HEK293 (cell line): ENCODE measurements around the gene CXCL14.

Experiments
- GLIS1 ChIP-seq: fragments of 450-650 bp; formaldehyde crosslinking; IDR thresholded peaks from 2 replicates; pipeline ENCODE4 v1.5.1; 2016; ENCODE audit warnings: missing biosample characterization, missing genetic modification characterization
- PRDM2 ChIP-seq: fragments of 450-650 bp; formaldehyde crosslinking; IDR thresholded peaks from 2 replicates; pipeline ENCODE4 v1.5.1; 2016; ENCODE audit warnings: missing biosample characterization, missing genetic modification characterization, borderline replicate concordance
- SETDB1 ChIP-seq: IDR thresholded peaks from one replicate; pipeline ENCODE4 v1.6.1; 2017; ENCODE audit warnings: mild to moderate bottlenecking, low read length, moderate library complexity, mixed read lengths; ENCODE audit not compliant: insufficient read length
- TCF7L2 ChIP-seq: IDR thresholded peaks from 2 replicates; pipeline ENCODE4 v1.6.1; 2011; ENCODE audit warnings: low read depth, mild to moderate bottlenecking, inconsistent platforms, low read length, moderate library complexity, borderline replicate concordance
- YY1 ChIP-seq: fragments of 450-650 bp; formaldehyde crosslinking; IDR thresholded peaks from 2 replicates; pipeline ENCODE4 v1.5.1; 2018; ENCODE audit warnings: missing biosample characterization, missing genetic modification characterization
- YY2 ChIP-seq: fragments of 450-650 bp; formaldehyde crosslinking; IDR thresholded peaks from 2 replicates; pipeline ENCODE4 v1.5.1; 2016; ENCODE audit warnings: missing biosample characterization, missing genetic modification characterization
- ZFP3 ChIP-seq: fragments of 450-650 bp; formaldehyde crosslinking; IDR thresholded peaks from 2 replicates; pipeline ENCODE4 v1.5.1; 2016; ENCODE audit warnings: low read depth, missing biosample characterization, missing genetic modification characterization
- ZIC2 ChIP-seq: fragments of 450-650 bp; formaldehyde crosslinking; IDR thresholded peaks from 2 replicates; pipeline ENCODE4 v1.5.1; 2016; ENCODE audit warnings: missing biosample characterization, missing genetic modification characterization
- ZNF18 ChIP-seq: fragments of 450-650 bp; formaldehyde crosslinking; IDR thresholded peaks from 2 replicates; pipeline ENCODE4 v1.5.1; 2016; ENCODE audit warnings: missing biosample characterization, missing genetic modification characterization
- ZNF211 ChIP-seq: fragments of 450-650 bp; formaldehyde crosslinking; IDR thresholded peaks from 2 replicates; pipeline ENCODE4 v1.5.1; 2016; ENCODE audit warnings: low read depth, missing biosample characterization, missing genetic modification characterization
- ZNF335 ChIP-seq: fragments of 450-650 bp; formaldehyde crosslinking; conservative IDR thresholded peaks from 2 replicates; pipeline ENCODE4 v1.5.1; 2016; ENCODE audit warnings: missing biosample characterization, missing genetic modification characterization
- ZNF394 ChIP-seq: fragments of 450-650 bp; formaldehyde crosslinking; IDR thresholded peaks from 2 replicates; pipeline ENCODE4 v1.5.1; 2016; ENCODE audit warnings: missing biosample characterization, missing genetic modification characterization, mild to moderate bottlenecking, moderate library complexity, borderline replicate concordance
- ZNF518A ChIP-seq: fragments of 450-650 bp; formaldehyde crosslinking; conservative IDR thresholded peaks from 2 replicates; pipeline ENCODE4 v1.5.1; 2016; ENCODE audit warnings: low read depth, missing biosample characterization, missing genetic modification characterization
- ZNF610 ChIP-seq: fragments of 450-650 bp; formaldehyde crosslinking; IDR thresholded peaks from 2 replicates; pipeline ENCODE4 v1.5.1; 2016; ENCODE audit warnings: missing biosample characterization, missing genetic modification characterization, borderline replicate concordance
- ZSCAN30 ChIP-seq: fragments of 450-650 bp; IDR thresholded peaks from 2 replicates; pipeline ENCODE4 v1.5.1; 2018; ENCODE audit warnings: missing biosample characterization, mild to moderate bottlenecking, missing genetic modification characterization, moderate library complexity
- TF ChIP-seq, protein P1 (sequence below): fragments of 450-650 bp; formaldehyde crosslinking; IDR thresholded peaks from 2 replicates; pipeline ENCODE4 v1.5.1; 2017; ENCODE audit warnings: missing biosample characterization, missing genetic modification characterization
- TF ChIP-seq, protein P2 (sequence below): fragments of 450-650 bp; formaldehyde crosslinking; IDR thresholded peaks from 2 replicates; pipeline ENCODE4 v1.5.1; 2017; ENCODE audit warnings: missing biosample characterization, missing genetic modification characterization
- TF ChIP-seq, protein P3 (sequence below): fragments of 450-650 bp; formaldehyde crosslinking; IDR thresholded peaks from 2 replicates; pipeline ENCODE4 v1.5.1; 2017; ENCODE audit warnings: missing biosample characterization, mild to moderate bottlenecking, missing genetic modification characterization, moderate library complexity

CXCL14 gene

DNA sequence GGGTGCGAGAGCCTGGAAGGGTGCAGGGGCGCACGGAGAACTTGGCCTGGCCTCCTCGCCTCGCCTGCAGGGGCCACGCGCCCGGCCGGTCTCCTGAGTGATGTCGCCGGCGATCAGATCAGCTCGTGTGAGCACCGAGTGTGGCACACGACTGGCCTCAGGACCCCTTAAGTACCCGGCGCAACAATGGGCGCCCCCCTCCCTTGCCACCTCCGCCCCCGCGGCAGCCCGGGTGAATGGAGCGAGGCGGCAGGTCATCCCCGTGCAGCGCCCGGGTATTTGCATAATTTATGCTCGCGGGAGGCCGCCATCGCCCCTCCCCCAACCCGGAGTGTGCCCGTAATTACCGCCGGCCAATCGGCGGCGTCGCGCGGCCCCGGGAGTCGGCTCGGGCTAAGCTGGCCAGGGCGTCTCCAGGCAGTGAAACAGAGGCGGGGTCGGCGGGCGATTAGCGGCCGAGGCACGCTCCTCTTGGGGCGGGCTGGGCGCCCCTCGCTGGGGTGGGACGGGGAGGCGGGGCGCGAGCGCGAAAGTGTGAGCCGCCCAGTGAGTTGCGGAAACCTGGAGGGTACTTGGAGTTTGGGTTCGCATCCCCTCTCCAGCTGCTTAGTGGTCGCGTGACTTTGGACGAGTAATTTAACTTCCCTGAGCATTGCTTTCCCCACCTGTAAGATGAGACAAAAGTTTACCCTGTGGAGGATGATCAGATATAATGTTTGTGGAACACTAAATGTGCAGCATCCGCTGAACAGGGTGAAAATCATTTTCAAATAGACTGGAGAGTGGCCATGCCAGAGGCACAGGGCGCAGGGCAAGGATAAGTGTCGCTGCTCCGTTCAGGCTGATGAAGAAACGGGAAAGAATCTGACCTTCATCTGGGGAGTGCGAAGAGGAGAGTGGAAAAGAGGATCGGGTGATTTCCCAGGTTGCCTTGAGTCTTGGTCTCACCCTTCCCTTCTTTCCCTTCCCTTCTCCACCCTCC lies 42.7 kb downstream of the CXCL14 start, which contains the start of gene NEUROG1 (continued):
- TF ChIP-seq ZNF18: no peak
- TF ChIP-seq, protein P1, sequence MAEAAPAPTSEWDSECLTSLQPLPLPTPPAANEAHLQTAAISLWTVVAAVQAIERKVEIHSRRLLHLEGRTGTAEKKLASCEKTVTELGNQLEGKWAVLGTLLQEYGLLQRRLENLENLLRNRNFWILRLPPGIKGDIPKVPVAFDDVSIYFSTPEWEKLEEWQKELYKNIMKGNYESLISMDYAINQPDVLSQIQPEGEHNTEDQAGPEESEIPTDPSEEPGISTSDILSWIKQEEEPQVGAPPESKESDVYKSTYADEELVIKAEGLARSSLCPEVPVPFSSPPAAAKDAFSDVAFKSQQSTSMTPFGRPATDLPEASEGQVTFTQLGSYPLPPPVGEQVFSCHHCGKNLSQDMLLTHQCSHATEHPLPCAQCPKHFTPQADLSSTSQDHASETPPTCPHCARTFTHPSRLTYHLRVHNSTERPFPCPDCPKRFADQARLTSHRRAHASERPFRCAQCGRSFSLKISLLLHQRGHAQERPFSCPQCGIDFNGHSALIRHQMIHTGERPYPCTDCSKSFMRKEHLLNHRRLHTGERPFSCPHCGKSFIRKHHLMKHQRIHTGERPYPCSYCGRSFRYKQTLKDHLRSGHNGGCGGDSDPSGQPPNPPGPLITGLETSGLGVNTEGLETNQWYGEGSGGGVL (tag by site-specific recombination): peak; percentile 71
- peak; percentile 70 for TF ChIP-seq ZIC2 (tag by site-specific recombination)
- TF ChIP-seq SETDB1: no peak
- TF ChIP-seq, protein P2, sequence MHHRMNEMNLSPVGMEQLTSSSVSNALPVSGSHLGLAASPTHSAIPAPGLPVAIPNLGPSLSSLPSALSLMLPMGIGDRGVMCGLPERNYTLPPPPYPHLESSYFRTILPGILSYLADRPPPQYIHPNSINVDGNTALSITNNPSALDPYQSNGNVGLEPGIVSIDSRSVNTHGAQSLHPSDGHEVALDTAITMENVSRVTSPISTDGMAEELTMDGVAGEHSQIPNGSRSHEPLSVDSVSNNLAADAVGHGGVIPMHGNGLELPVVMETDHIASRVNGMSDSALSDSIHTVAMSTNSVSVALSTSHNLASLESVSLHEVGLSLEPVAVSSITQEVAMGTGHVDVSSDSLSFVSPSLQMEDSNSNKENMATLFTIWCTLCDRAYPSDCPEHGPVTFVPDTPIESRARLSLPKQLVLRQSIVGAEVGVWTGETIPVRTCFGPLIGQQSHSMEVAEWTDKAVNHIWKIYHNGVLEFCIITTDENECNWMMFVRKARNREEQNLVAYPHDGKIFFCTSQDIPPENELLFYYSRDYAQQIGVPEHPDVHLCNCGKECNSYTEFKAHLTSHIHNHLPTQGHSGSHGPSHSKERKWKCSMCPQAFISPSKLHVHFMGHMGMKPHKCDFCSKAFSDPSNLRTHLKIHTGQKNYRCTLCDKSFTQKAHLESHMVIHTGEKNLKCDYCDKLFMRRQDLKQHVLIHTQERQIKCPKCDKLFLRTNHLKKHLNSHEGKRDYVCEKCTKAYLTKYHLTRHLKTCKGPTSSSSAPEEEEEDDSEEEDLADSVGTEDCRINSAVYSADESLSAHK (tag by site-specific recombination): 0 out of 2 replicates have a peak, but pooled peaks have one; percentile 37
- TF ChIP-seq ZNF394: no peak
- TF ChIP-seq ZNF335: peak; percentile 85
- no peak for TF ChIP-seq ZNF518A (tag by site-specific recombination)
- 0 out of 2 replicates have a peak, but pooled peaks have one; percentile 24 for TF ChIP-seq YY2 (tag by site-specific recombination)
- TF ChIP-seq ZSCAN30: no peak
- TF ChIP-seq, protein P3, sequence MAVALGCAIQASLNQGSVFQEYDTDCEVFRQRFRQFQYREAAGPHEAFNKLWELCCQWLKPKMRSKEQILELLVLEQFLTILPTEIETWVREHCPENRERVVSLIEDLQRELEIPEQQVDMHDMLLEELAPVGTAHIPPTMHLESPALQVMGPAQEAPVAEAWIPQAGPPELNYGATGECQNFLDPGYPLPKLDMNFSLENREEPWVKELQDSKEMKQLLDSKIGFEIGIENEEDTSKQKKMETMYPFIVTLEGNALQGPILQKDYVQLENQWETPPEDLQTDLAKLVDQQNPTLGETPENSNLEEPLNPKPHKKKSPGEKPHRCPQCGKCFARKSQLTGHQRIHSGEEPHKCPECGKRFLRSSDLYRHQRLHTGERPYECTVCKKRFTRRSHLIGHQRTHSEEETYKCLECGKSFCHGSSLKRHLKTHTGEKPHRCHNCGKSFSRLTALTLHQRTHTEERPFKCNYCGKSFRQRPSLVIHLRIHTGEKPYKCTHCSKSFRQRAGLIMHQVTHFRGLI: peak; percentile 63; the same call in 1 of the 2 replicates
- TF ChIP-seq ZFP3: no peak
- TF ChIP-seq PRDM2 (tag by site-specific recombination): no peak
- peak; percentile 21; the same call in 1 of the 2 replicates for TF ChIP-seq TCF7L2
- TF ChIP-seq GLIS1: peak; percentile 84
- 0 out of 2 replicates have a peak, but pooled peaks have one; percentile 50 for TF ChIP-seq YY1 (tag by site-specific recombination)
- no peak for TF ChIP-seq ZNF610 (tag by site-specific recombination)
- no peak for TF ChIP-seq ZNF211 (tag by site-specific recombination)
